ENCODE data around the gene OXER1. TPM values are rescaled to one million over a fixed set of nuclear protein-coding genes. Genes with fewer than 3 reads are reported as not detected.

The OXER1 gene
- polyA plus RNA-seq, 2 donors, result 0.48 to 2.5 TPM

GRCh38 chr2:42771546-42772153 lies 7.7 kb upstream of the OXER1 start:
- Histone ChIP-seq H3K9me3 (ENCODE audit: control insufficient read depth in 2 of 2, insufficient read depth in 1 of 2, low read depth in 1 of 2, low read length in 1 of 2) (no peaks in the 10 kb centered on the region), H3K36me3 (ENCODE audit: control insufficient read depth in 2 of 2, insufficient read depth in 2 of 2, low read length in 1 of 2) (peaks cover 0 to 2% of the 10 kb centered on the region in 2 donors), H3K27me3 (ENCODE audit: control insufficient read depth in 1 of 2, insufficient read depth in 2 of 2, low read length in 2 of 2) (no peaks in the 10 kb centered on the region), H3K27ac (ENCODE audit: low read depth in 2 of 2, low read length in 1 of 2) (no peak overlapping the region), H3K4me1 (ENCODE audit: control insufficient read depth in 2 of 2, insufficient read depth in 2 of 2, low read length in 1 of 2) (no peaks in the 10 kb centered on the region), H3K4me3 (ENCODE audit: low read depth in 1 of 2, low read length in 2 of 2) (no peak overlapping the region)
- WGBS, 2 donors, result 89% methylated on average over 5 of the region's 5 CpGs

GRCh38 chr2:42770288-42771131 lies 6.6 kb upstream of the OXER1 start:
- whole genome bisulfite sequencing, 2 donors, result 81 to 85% methylated on average over 19 of the region's 19 CpGs
- Histone ChIP-seq H3K4me3 (ENCODE audit: low read depth in 1 of 2, low read length in 2 of 2) (no peak overlapping the region), H3K27ac (ENCODE audit: low read depth in 2 of 2, low read length in 1 of 2) (no peak overlapping the region), H3K27me3 (ENCODE audit: control insufficient read depth in 1 of 2, insufficient read depth in 2 of 2, low read length in 2 of 2) (no peaks in the 10 kb centered on the region), H3K9me3 (ENCODE audit: control insufficient read depth in 2 of 2, insufficient read depth in 1 of 2, low read depth in 1 of 2, low read length in 1 of 2) (no peaks in the 10 kb centered on the region), H3K36me3 (ENCODE audit: control insufficient read depth in 2 of 2, insufficient read depth in 2 of 2, low read length in 1 of 2) (peaks cover 0 to 2% of the 10 kb centered on the region in 2 donors), H3K4me1 (ENCODE audit: control insufficient read depth in 2 of 2, insufficient read depth in 2 of 2, low read length in 1 of 2) (no peaks in the 10 kb centered on the region)

GRCh38 chr2:42769583-42770287 lies 5.8 kb upstream of the OXER1 start:
- WGBS, 2 donors, result 96% methylated on average over 10 of the region's 10 CpGs

GRCh38 chr2:42768706-42769256 lies 4.8 kb upstream of the OXER1 start:
- Histone ChIP-seq H3K4me1 (ENCODE audit: control insufficient read depth in 2 of 2, insufficient read depth in 2 of 2, low read length in 1 of 2) (no peaks in the 10 kb centered on the region), H3K36me3 (ENCODE audit: control insufficient read depth in 2 of 2, insufficient read depth in 2 of 2, low read length in 1 of 2) (peaks cover 0 to 2% of the 10 kb centered on the region in 2 donors)
- WGBS, 2 donors, result 57 to 66% methylated on average over 3 of the region's 3 CpGs

More at GRCh38 chr2:42769583-42770287, 5.8 kb upstream of the OXER1 start:
- H3K27ac ChIP-seq (ENCODE audit: low read depth in 2 of 2, low read length in 1 of 2), result no peak overlapping the region
- H3K9me3 ChIP-seq (ENCODE audit: control insufficient read depth in 2 of 2, insufficient read depth in 1 of 2, low read depth in 1 of 2, low read length in 1 of 2), result no peaks in the 10 kb centered on the region
- no peaks in the 10 kb centered on the region for H3K4me1 ChIP-seq (ENCODE audit: control insufficient read depth in 2 of 2, insufficient read depth in 2 of 2, low read length in 1 of 2)
- H3K36me3 ChIP-seq (ENCODE audit: control insufficient read depth in 2 of 2, insufficient read depth in 2 of 2, low read length in 1 of 2), result peaks cover 0 to 2% of the 10 kb centered on the region in 2 donors
- no peak overlapping the region for H3K4me3 ChIP-seq (ENCODE audit: low read depth in 1 of 2, low read length in 2 of 2)
- no peaks in the 10 kb centered on the region for H3K27me3 ChIP-seq (ENCODE audit: control insufficient read depth in 1 of 2, insufficient read depth in 2 of 2, low read length in 2 of 2)

GRCh38 chr2:42767899-42768705 lies 4.2 kb upstream of the OXER1 start:
- peaks cover 0 to 2% of the 10 kb centered on the region in 2 donors for H3K36me3 ChIP-seq (ENCODE audit: control insufficient read depth in 2 of 2, insufficient read depth in 2 of 2, low read length in 1 of 2)
- no peaks in the 10 kb centered on the region for H3K27me3 ChIP-seq (ENCODE audit: control insufficient read depth in 1 of 2, insufficient read depth in 2 of 2, low read length in 2 of 2)
- 78 to 85% methylated on average over 14 of the region's 14 CpGs for WGBS, 2 donors
- H3K27ac ChIP-seq (ENCODE audit: low read depth in 2 of 2, low read length in 1 of 2), result no peak overlapping the region
- H3K4me1 ChIP-seq (ENCODE audit: control insufficient read depth in 2 of 2, insufficient read depth in 2 of 2, low read length in 1 of 2), result no peaks in the 10 kb centered on the region
- H3K4me3 ChIP-seq (ENCODE audit: low read depth in 1 of 2, low read length in 2 of 2), result no peak overlapping the region
- no peaks in the 10 kb centered on the region for H3K9me3 ChIP-seq (ENCODE audit: control insufficient read depth in 2 of 2, insufficient read depth in 1 of 2, low read depth in 1 of 2, low read length in 1 of 2)

More at GRCh38 chr2:42768706-42769256, 4.8 kb upstream of the OXER1 start:
- Histone ChIP-seq H3K4me3 (ENCODE audit: low read depth in 1 of 2, low read length in 2 of 2) (no peak overlapping the region), H3K27ac (ENCODE audit: low read depth in 2 of 2, low read length in 1 of 2) (no peak overlapping the region), H3K27me3 (ENCODE audit: control insufficient read depth in 1 of 2, insufficient read depth in 2 of 2, low read length in 2 of 2) (no peaks in the 10 kb centered on the region), H3K9me3 (ENCODE audit: control insufficient read depth in 2 of 2, insufficient read depth in 1 of 2, low read depth in 1 of 2, low read length in 1 of 2) (no peaks in the 10 kb centered on the region)

GRCh38 chr2:42767080-42767898 lies 3.4 kb upstream of the OXER1 start:
- H3K4me1 ChIP-seq (ENCODE audit: control insufficient read depth in 2 of 2, insufficient read depth in 2 of 2, low read length in 1 of 2), result no peaks in the 10 kb centered on the region
- H3K9me3 ChIP-seq (ENCODE audit: control insufficient read depth in 2 of 2, insufficient read depth in 1 of 2, low read depth in 1 of 2, low read length in 1 of 2), result no peaks in the 10 kb centered on the region
- H3K4me3 ChIP-seq (ENCODE audit: low read depth in 1 of 2, low read length in 2 of 2), result no peak overlapping the region
- no peak overlapping the region for H3K27ac ChIP-seq (ENCODE audit: low read depth in 2 of 2, low read length in 1 of 2)
- peaks cover 0 to 3% of the 10 kb centered on the region in 2 donors for H3K36me3 ChIP-seq (ENCODE audit: control insufficient read depth in 2 of 2, insufficient read depth in 2 of 2, low read length in 1 of 2)
- H3K27me3 ChIP-seq (ENCODE audit: control insufficient read depth in 1 of 2, insufficient read depth in 2 of 2, low read length in 2 of 2), result no peaks in the 10 kb centered on the region
- 82 to 85% methylated on average over 16 of the region's 16 CpGs for WGBS, 2 donors

GRCh38 chr2:42765686-42766085 lies 1.8 kb upstream of the OXER1 start:
- Histone ChIP-seq H3K4me3 (ENCODE audit: low read depth in 1 of 2, low read length in 2 of 2) (no peak overlapping the region), H3K9me3 (ENCODE audit: control insufficient read depth in 2 of 2, insufficient read depth in 1 of 2, low read depth in 1 of 2, low read length in 1 of 2) (no peaks in the 10 kb centered on the region), H3K27ac (ENCODE audit: low read depth in 2 of 2, low read length in 1 of 2) (no peak overlapping the region), H3K4me1 (ENCODE audit: control insufficient read depth in 2 of 2, insufficient read depth in 2 of 2, low read length in 1 of 2) (no peaks in the 10 kb centered on the region), H3K27me3 (ENCODE audit: control insufficient read depth in 1 of 2, insufficient read depth in 2 of 2, low read length in 2 of 2) (no peaks in the 10 kb centered on the region), H3K36me3 (ENCODE audit: control insufficient read depth in 2 of 2, insufficient read depth in 2 of 2, low read length in 1 of 2) (peaks cover 0 to 3% of the 10 kb centered on the region in 2 donors)
- WGBS, 2 donors, result 95 to 96% methylated on average over 9 of the region's 9 CpGs

- WGBS, 2 donors, result 85 to 86% methylated on average over 2 of the region's 2 CpGs
Measured at GRCh38 chr2:42764901-42765300, 966 bp upstream of the OXER1 start.

More at GRCh38 chr2:42764901-42765300, 966 bp upstream of the OXER1 start:
- Histone ChIP-seq H3K36me3 (ENCODE audit: control insufficient read depth in 2 of 2, insufficient read depth in 2 of 2, low read length in 1 of 2) (peaks cover 0 to 6% of the 10 kb centered on the region in 2 donors), H3K9me3 (ENCODE audit: control insufficient read depth in 2 of 2, insufficient read depth in 1 of 2, low read depth in 1 of 2, low read length in 1 of 2) (no peaks in the 10 kb centered on the region), H3K4me1 (ENCODE audit: control insufficient read depth in 2 of 2, insufficient read depth in 2 of 2, low read length in 1 of 2) (no peaks in the 10 kb centered on the region), H3K27me3 (ENCODE audit: control insufficient read depth in 1 of 2, insufficient read depth in 2 of 2, low read length in 2 of 2) (no peaks in the 10 kb centered on the region), H3K4me3 (ENCODE audit: low read depth in 1 of 2, low read length in 2 of 2) (no peak overlapping the region), H3K27ac (ENCODE audit: low read depth in 2 of 2, low read length in 1 of 2) (no peak overlapping the region)
